ENCODE measurements around the gene ACOX2.

The ACOX2 gene

DNA sequence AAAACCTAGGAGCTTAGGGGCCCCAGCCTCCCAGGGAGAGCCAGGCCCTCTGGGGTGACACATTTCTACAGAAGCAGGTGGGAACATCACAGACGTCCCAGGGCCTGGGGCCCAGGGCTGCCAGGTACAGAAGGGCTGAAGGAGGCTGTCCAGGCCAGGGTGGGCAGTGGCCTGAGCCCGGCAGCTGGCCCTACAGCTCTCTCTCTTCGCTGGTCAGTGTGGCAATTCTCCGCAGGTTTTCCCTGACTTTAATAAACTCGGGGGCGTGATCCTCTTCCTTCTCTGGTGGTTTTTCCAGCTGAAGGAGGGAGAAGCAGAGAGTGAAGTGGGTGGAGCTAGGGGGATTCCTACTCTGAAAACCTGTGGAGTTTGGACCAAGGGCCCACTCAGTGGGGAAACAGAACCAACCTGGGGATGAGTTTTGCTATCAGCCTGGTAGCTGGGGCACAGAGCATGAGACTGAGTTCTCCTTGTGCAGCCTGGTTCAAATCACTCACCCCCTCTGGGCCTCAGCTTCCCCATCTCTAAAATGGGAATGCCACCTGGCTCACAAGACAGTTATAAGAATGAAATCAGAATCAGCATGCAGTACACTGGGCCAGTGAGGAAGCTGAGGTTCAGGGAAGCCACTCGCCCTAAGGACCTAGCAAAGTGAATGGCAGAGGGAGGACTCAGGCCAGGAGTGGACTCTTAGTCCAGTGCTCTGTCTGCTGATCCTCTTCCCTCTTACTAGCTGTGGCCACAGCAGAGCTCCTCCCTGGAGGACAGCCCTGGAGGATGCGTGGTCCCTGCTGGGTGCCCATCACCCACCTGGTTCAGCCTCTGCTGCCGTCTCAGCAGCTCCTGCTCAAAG is 29.6 kb upstream of the ACOX2 start:
- TF ChIP-seq, protein P1, sequence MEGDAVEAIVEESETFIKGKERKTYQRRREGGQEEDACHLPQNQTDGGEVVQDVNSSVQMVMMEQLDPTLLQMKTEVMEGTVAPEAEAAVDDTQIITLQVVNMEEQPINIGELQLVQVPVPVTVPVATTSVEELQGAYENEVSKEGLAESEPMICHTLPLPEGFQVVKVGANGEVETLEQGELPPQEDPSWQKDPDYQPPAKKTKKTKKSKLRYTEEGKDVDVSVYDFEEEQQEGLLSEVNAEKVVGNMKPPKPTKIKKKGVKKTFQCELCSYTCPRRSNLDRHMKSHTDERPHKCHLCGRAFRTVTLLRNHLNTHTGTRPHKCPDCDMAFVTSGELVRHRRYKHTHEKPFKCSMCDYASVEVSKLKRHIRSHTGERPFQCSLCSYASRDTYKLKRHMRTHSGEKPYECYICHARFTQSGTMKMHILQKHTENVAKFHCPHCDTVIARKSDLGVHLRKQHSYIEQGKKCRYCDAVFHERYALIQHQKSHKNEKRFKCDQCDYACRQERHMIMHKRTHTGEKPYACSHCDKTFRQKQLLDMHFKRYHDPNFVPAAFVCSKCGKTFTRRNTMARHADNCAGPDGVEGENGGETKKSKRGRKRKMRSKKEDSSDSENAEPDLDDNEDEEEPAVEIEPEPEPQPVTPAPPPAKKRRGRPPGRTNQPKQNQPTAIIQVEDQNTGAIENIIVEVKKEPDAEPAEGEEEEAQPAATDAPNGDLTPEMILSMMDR (conservative IDR thresholded peaks at IDR 0.05; ENCODE audit: low read depth, low read length), result no peak
- no peak for DNase-seq (ENCODE audit: low read depth)
- no peak overlapping the region for H3K4me3 ChIP-seq (ENCODE audit: low read length)

DNA sequence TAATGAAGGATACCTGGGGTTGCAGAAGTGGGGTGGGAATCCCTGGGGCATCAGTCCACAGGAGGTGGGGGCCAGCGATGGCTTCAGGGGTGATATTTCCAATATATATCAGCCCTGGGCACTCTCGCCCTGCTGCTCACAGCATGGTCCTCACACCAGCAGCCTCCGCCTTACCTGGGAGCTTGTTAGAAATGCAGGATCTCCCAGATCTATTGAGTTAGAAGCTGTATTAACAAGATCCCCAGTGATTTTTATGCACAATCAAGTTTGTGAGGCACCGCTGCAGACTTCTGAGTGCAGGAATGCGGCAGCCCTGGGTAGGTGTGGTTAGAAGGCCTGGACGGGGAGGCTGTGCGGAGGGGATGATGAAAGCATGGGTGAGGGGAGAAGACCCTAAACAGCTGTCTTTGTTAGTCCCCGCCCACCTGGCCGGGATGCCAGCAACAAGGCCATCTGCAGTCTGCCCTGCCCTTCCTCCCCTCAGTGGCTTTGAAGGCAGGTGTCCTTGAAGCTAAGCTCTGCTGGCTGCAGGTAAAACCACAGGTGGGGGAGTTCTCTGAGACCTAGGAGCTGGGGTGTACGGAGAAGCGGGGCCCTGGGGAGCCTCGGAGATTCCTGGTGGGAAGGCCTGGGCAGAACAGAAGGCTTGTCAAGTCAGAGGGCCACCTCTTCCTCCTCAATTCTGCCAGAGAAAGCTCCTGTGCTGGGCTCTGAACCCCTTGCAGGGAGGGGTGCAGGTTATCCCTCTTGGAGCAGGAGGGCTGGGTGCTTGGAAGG is 28.8 kb upstream of the ACOX2 start:
- DNase-seq (ENCODE audit: low read depth), result no peak
- H3K4me3 ChIP-seq (ENCODE audit: low read length), result no peak overlapping the region
- TF ChIP-seq, protein P1 (conservative IDR thresholded peaks at IDR 0.05; ENCODE audit: low read depth, low read length), result no peak

DNA sequence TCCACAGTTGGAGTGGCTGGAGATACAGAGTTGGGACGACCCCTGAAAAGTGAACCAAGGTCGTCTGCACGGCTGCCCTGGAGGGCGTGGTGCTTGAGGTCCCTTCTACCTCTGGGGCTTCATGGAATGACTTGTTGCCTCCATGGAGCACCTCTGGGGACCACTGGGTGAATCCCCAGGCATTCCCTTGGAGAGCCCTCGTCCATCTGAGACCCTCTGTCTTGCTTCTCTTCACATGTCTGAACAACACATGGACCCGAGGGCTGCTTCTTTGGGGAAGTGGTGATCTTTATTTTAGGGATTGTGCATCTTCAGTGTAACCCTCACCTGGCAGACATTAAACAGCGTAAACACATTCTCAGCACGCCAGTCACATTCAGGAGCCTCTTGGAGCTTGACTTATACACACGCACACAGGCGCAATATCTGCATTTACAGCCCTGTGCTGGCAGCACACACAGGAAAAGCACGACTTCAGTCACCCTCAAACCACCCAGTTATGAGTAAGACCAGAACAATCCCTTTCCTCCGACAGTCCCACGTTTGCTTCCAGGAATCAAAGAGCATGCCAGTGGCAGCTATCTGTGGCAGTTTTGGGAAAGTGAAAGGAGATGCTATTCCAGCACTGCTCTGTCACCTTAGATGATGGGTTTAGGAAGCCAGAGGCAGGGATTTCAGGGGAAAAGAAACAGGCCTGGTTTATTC is 27.6 kb upstream of the ACOX2 start:
- no peak overlapping the region for H3K4me3 ChIP-seq (ENCODE audit: low read length)
- TF ChIP-seq, protein P1 (conservative IDR thresholded peaks at IDR 0.05; ENCODE audit: low read depth, low read length), result no peak
- peak; percentile 49 for DNase-seq (ENCODE audit: low read depth)

DNA sequence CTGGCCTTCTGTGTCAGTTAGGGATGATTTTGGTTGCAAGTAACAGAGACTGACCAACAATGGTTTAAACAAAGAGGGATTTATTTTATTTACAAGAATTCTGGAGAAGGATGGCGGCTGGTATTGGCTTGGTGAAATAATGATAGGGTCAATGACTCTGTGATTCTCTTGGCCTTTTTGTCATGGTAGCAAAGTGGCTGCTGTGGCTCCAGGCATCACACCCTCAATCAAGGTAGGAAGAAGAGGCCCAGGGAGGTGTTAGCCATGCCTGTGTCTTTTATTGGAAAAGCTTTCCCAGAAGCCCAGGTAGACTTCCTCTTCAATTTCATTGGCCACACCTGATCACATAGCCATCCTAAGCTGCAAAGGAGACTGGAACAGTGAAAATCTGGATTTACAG is 27.1 kb upstream of the ACOX2 start:
- TF ChIP-seq, protein P1 (conservative IDR thresholded peaks at IDR 0.05; ENCODE audit: low read depth, low read length), result no peak
- DNase-seq (ENCODE audit: low read depth), result no peak
- H3K4me3 ChIP-seq (ENCODE audit: low read length), result no peak overlapping the region

DNA sequence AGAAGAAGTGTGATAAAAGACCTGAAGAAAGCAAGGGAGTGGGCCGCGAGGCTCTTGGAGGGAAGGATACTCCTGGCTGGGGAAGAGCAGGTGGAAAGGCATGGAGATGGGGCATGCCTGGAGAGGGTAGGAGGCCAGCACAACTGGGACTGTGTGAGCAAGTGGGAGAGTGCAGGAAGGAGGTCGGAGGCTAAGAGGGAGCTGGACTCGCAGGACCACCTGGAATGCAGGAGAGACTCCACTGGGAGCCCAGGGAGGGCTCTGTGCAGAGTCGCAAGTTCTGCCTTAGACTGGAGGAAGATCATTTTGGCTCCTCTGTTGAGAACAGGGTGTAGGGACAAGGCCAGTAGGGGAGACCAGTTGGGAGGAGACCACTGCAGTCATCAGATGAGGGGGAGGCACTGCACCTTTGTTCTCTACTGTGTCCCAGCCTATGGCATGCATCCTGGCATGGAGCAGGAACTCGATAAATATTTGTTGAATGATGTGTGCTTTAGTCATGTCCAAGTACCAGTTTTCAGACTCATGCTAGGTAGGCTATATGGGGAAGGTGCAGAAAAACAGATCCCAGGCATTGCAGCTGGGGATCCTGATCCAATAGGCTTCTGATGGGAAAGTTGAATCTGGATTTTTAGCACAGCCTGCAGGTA is 26.5 kb upstream of the ACOX2 start:
- H3K4me3 ChIP-seq (ENCODE audit: low read length), result no peak overlapping the region
- DNase-seq (ENCODE audit: low read depth), result no peak
- TF ChIP-seq, protein P1 (conservative IDR thresholded peaks at IDR 0.05; ENCODE audit: low read depth, low read length), result no peak

DNA sequence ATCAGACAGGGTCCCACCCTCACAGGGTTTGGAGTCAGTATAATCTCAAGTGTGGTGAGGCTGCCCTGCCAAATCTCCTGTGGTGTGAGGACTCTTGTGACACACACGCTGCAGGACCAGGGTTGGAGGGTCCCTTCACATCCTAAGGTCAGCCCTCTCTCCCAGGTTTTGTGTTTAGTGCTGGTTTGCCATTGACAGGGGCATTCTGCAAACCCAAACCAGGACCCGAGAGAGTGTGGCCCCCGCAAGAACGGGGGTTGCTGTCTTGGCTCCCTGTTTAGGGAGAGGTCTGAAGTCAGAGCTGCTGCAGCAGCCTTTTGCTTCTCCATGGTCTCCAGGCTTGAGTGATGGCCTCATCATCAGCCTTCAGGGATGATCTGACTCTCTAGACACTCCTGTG is 25.5 kb upstream of the ACOX2 start:
- DNase-seq (ENCODE audit: low read depth), result no peak

More for the DNA sequence above, 25.5 kb upstream of the ACOX2 start:
- TF ChIP-seq, protein P1 (conservative IDR thresholded peaks at IDR 0.05; ENCODE audit: low read depth, low read length), result no peak
- H3K4me3 ChIP-seq (ENCODE audit: low read length), result no peak overlapping the region

Measured in retinal pigment epithelial cell (primary cell).